Cardiac muscle cell (in vitro differentiated cells and primary cell): ENCODE data around the gene TMEM132D. TPM values are rescaled to one million over a fixed set of nuclear protein-coding genes. Genes with fewer than 3 reads are reported as not detected.

Source experiments
- DNase-seq, 2 donors: peaks; one replicate each; pipeline versions ENCODE4 v3.0.0 to v3.0.0-alpha.2; 2010 to 2017; ENCODE audit warnings: low read depth in 1 of 2, low spot score in 1 of 2
- H3K27ac ChIP-seq: fragments of 200-600 bp; sonication (generic); 2 replicates; pipeline ENCODE4 v1.5.1; 2016
- H3K27me3 ChIP-seq: fragments of 200-600 bp; sonication (generic); 2 replicates; pipeline ENCODE4 v1.6.0; 2016; ENCODE audit warnings: control low read depth
- H3K36me3 ChIP-seq: fragments of 200-600 bp; sonication (generic); 2 replicates; pipeline ENCODE4 v1.5.1; 2016; ENCODE audit warnings: control low read depth
- H3K4me1 ChIP-seq: fragments of 200-600 bp; sonication (generic); 2 replicates; pipeline ENCODE4 v1.8.1; 2017; ENCODE audit warnings: low read depth, mild to moderate bottlenecking, mixed run types
- H3K4me3 ChIP-seq: fragments of 200-600 bp; sonication (generic); 2 replicates; pipeline ENCODE4 v1.5.1; 2016; ENCODE audit warnings: mild to moderate bottlenecking
- H3K9me3 ChIP-seq: fragments of 200-600 bp; sonication (generic); 2 replicates; pipeline ENCODE4 v1.5.1; 2017; ENCODE audit warnings: low read depth, mild to moderate bottlenecking, control low read depth
- CTCF ChIP-seq: IDR thresholded peaks from 2 replicates; pipeline ENCODE4 v1.5.1; 2012; ENCODE audit warnings: low read depth, mild to moderate bottlenecking, low read length
- polyA plus RNA-seq: library from polyadenylated mRNA; unstranded; fragments of >200 nt; fragmentation: Nextera tagmentation; extraction: Ambion mirVana; gene quantifications from 2 replicates; pipeline ENCODE4 v1.2.1, GENCODE V29; 2016
- total RNA-seq: library from RNA; depleted of rRNA; stranded (reverse); fragments of >200 nt; gene quantifications from 2 replicates; pipeline ENCODE4 v1.2.3, GENCODE V29; 2016

Gene TMEM132D
- total and polyA plus RNA-seq, 2 experiments from 2014 or later, result 0.03 TPM; not detected in 1

- no peak for DNase-seq
Measured at GRCh38 chr12:129298921-129299320, 604.9 kb downstream of the TMEM132D start.

GRCh38 chr12:129296671-129297070 is 607.2 kb downstream of the TMEM132D start:
- Histone ChIP-seq H3K27ac (no peak overlapping the region), H3K9me3 (no peaks in the 10 kb centered on the region), H3K4me3 (no peak overlapping the region), H3K36me3 (no peaks in the 10 kb centered on the region), H3K27me3 (no peaks in the 10 kb centered on the region), H3K4me1 (no peaks in the 10 kb centered on the region)
- no peak for TF ChIP-seq CTCF
- DNase-seq, result no peak

More at GRCh38 chr12:129298921-129299320, 604.9 kb downstream of the TMEM132D start:
- Histone ChIP-seq H3K27ac (no peak overlapping the region), H3K27me3 (no peaks in the 10 kb centered on the region), H3K36me3 (no peaks in the 10 kb centered on the region), H3K4me3 (no peak overlapping the region), H3K9me3 (no peaks in the 10 kb centered on the region), H3K4me1 (no peaks in the 10 kb centered on the region)
- TF ChIP-seq CTCF, result no peak

- DNase-seq, result no peak
- Histone ChIP-seq H3K36me3 (no peaks in the 10 kb centered on the region), H3K27me3 (peaks cover 5% of the 10 kb centered on the region), H3K9me3 (no peaks in the 10 kb centered on the region), H3K4me1 (no peaks in the 10 kb centered on the region), H3K4me3 (no peak overlapping the region), H3K27ac (no peak overlapping the region)
- no peak for TF ChIP-seq CTCF
Measured at GRCh38 chr12:129294868-129295267, 609.0 kb downstream of the TMEM132D start.

GRCh38 chr12:129279771-129280170 is 624.1 kb downstream of the TMEM132D start:
- H3K9me3 ChIP-seq, result no peaks in the 10 kb centered on the region
- H3K4me1 ChIP-seq, result no peaks in the 10 kb centered on the region
- no peak overlapping the region for H3K27ac ChIP-seq
- H3K27me3 ChIP-seq, result no peaks in the 10 kb centered on the region
- H3K4me3 ChIP-seq, result no peak overlapping the region
- no peak for TF ChIP-seq CTCF
- no peaks in the 10 kb centered on the region for H3K36me3 ChIP-seq
- no peak for DNase-seq

GRCh38 chr12:129276361-129277060 is 627.3 kb downstream of the TMEM132D start:
- no peak for DNase-seq
- Histone ChIP-seq H3K9me3 (no peaks in the 10 kb centered on the region), H3K36me3 (no peaks in the 10 kb centered on the region), H3K27me3 (no peaks in the 10 kb centered on the region), H3K27ac (no peak overlapping the region), H3K4me3 (no peak overlapping the region), H3K4me1 (no peaks in the 10 kb centered on the region)
- no peak for TF ChIP-seq CTCF
